HCT116 (cell line): ENCODE results near the gene CYP21A2. TPM values are rescaled to one million over a fixed set of nuclear protein-coding genes. Genes with fewer than 3 reads are reported as not detected.
"Not testable (repeated sequence)": the region's sequence is repeated elsewhere in the genome, so short reads cannot be mapped to it uniquely, and the experiment has no call there.

Source experiments
- ATAC-seq: fragments of 200-7000 bp; cut with Tn5 transposase; 2 replicates; pipeline ENCODE4 v1.9.1; 2020; ENCODE audit warnings: mild to moderate bottlenecking, moderate library complexity
- BruUV-seq: library from RNA; stranded (reverse); fragments of 400-500 nt; replicated peaks from 2 replicates; lab custom pipeline; 2021; lab: Mats Ljungman, UMichigan
- CTCF ChIA-PET: fragments of 300-600 bp; sonication (Branson Sonifier 250); formaldehyde crosslinking; loops from one replicate; lab custom pipeline; 2021; ENCODE audit warnings: antibody characterized with exemption; lab: Charles Lee
- POLR2A ChIA-PET: fragments of 300-600, 350-600 bp; sonication (Branson Sonifier 250); formaldehyde crosslinking; loops from one replicate; lab custom pipeline; 2021; ENCODE audit warnings: antibody characterized with exemption; lab: Charles Lee
- RAD21 ChIA-PET, 2 experiments: fragments of 300-600 bp; sonication (Branson Sonifier 250); formaldehyde crosslinking; loops; one replicate each; lab custom pipeline; 2023; ENCODE audit warnings: low total read pairs in 2 of 2; ENCODE audit not compliant: uncharacterized antibody in 2 of 2, unreplicated experiment in 2 of 2, low non-redundant PET in 1 of 2; lab: Charles Lee
- DNase-seq: peaks from one replicate; pipeline ENCODE4 v3.0.0-alpha.2; 2010; ENCODE audit warnings: low read depth, low spot score
- H2AFZ ChIP-seq: fragments of 200-600 bp; shearing (Covaris generic), sonication (generic); 2 replicates; pipeline ENCODE4 v1.6.1; 2017; ENCODE audit warnings: low read depth, mixed run types, mixed read lengths, antibody characterized with exemption, low read length; ENCODE audit not compliant: poor library complexity, severe bottlenecking
- H3K27ac ChIP-seq: 2 replicates; pipeline ENCODE4 v1.5.1; 2012; ENCODE audit warnings: low read depth, low read length
- H3K27me3 ChIP-seq: fragments of 200-600 bp; sonication (generic); 2 replicates; pipeline ENCODE4 v1.6.1; 2016; ENCODE audit warnings: mixed run types, low read length, mixed read lengths; ENCODE audit not compliant: insufficient read depth
- H3K36me3 ChIP-seq, 2 experiments: fragments of 200-500 bp in 1 of 2; fragments of 200-600 bp in 1 of 2; sonication (Bioruptor generic) in 1 of 2; sonication (generic) in 1 of 2; 2 replicates each; pipeline versions ENCODE4 v1.5.1 to v1.6.1; 2014 to 2016; ENCODE audit warnings: low read length in 2 of 2, inconsistent platforms in 1 of 2, mixed read lengths in 1 of 2, mixed run types in 1 of 2; ENCODE audit not compliant: insufficient read depth in 2 of 2, control insufficient read depth in 1 of 2
- H3K4me1 ChIP-seq, 2 experiments: fragments of 200-600 bp in 1 of 2; sonication (generic) in 1 of 2; 2 replicates each; pipeline versions ENCODE4 v1.5.1 to v1.6.1; 2012 to 2017; ENCODE audit warnings: low read length in 2 of 2, inconsistent platforms in 1 of 2, mild to moderate bottlenecking in 1 of 2, mixed read lengths in 1 of 2, mixed run types in 1 of 2, moderate library complexity in 1 of 2; ENCODE audit not compliant: insufficient read depth in 2 of 2, control insufficient read depth in 1 of 2
- H3K4me2 ChIP-seq: fragments of 200-600 bp; sonication (generic); 2 replicates; pipeline ENCODE4 v1.6.1; 2017; ENCODE audit warnings: mixed run types, low read length, mixed read lengths
- H3K4me3 ChIP-seq, 2 experiments: fragments of 200-600 bp in 1 of 2; sonication (generic) in 1 of 2; replicated peaks in 1 of 2; 2 replicates each; pipeline ENCODE4 v1.5.1; 2011 to 2016; ENCODE audit warnings: low read length in 2 of 2, control low read depth in 1 of 2, low read depth in 1 of 2, mild to moderate bottlenecking in 1 of 2, mixed read lengths in 1 of 2, mixed run types in 1 of 2
- H3K79me2 ChIP-seq: fragments of 200-600 bp; sonication (generic); 2 replicates; pipeline ENCODE4 v1.6.1; 2017; ENCODE audit warnings: mild to moderate bottlenecking, mixed run types, low read length, moderate library complexity, mixed read lengths; ENCODE audit not compliant: insufficient read depth
- H3K9ac ChIP-seq: fragments of 200-600 bp; sonication (generic); 2 replicates; pipeline ENCODE4 v1.6.1; 2016; ENCODE audit warnings: low read length, mixed read lengths
- H3K9me2 ChIP-seq: fragments of 200-600 bp; sonication (generic), shearing (Covaris generic); 2 replicates; pipeline ENCODE4 v1.6.1; 2017; ENCODE audit warnings: mixed run types, mild to moderate bottlenecking, moderate library complexity; ENCODE audit not compliant: insufficient read depth
- H3K9me3 ChIP-seq, 2 experiments: fragments of 200-500 bp in 1 of 2; fragments of 200-600 bp in 1 of 2; sonication (Bioruptor generic) in 1 of 2; sonication (generic) in 1 of 2; 2 replicates each; pipeline ENCODE4 v1.6.1; 2014 to 2017; ENCODE audit warnings: low read length in 2 of 2, mixed read lengths in 2 of 2, inconsistent platforms in 1 of 2, low read depth in 1 of 2, mild to moderate bottlenecking in 1 of 2, mixed run types in 1 of 2, moderate library complexity in 1 of 2; ENCODE audit not compliant: control insufficient read depth in 1 of 2, insufficient read depth in 1 of 2
- H4K20me1 ChIP-seq: fragments of 200-600 bp; sonication (generic), shearing (Covaris generic); 2 replicates; pipeline ENCODE4 v1.6.1; 2017; ENCODE audit warnings: mixed run types, mild to moderate bottlenecking, moderate library complexity; ENCODE audit not compliant: insufficient read depth
- intact Hi-C: fragments of 100-400 bp; cut with micrococcal nuclease; formaldehyde crosslinking; loops from 2 replicates; pipeline ENCODE4 v1.10.0; 2022
- total RNA-seq: library from RNA; stranded (reverse); gene quantifications from one replicate; pipeline ENCODE4 v1.2.1, GENCODE V29; 2021; ENCODE audit not compliant: unreplicated experiment

Gene CYP21A2
- total RNA-seq, 1 experiment from 2014 or later = 1.4 TPM

GRCh38 chr6:32042276-32042675 lies 4.1 kb downstream of the CYP21A2 start:
- H3K27ac ChIP-seq, H3K9ac ChIP-seq, H3K27me3 ChIP-seq, H3K4me3 ChIP-seq, BruUV-seq, RAD21 ChIA-PET, ATAC-seq, H4K20me1 ChIP-seq, H3K36me3 ChIP-seq, DNase-seq, POLR2A ChIA-PET, H3K79me2 ChIP-seq, H3K4me2 ChIP-seq, intact Hi-C loops, H3K9me2 ChIP-seq, H2AFZ ChIP-seq, CTCF ChIA-PET, H3K9me3 ChIP-seq: not testable (repeated sequence)
- peaks cover 5 to 14% of the 10 kb centered on the region in 2 experiments for H3K4me1 ChIP-seq

GRCh38 chr6:32043589-32044380 lies 5.6 kb downstream of the CYP21A2 start:
- H3K27me3 ChIP-seq, H3K9me3 ChIP-seq, H3K4me2 ChIP-seq, RAD21 ChIA-PET, H3K9me2 ChIP-seq, BruUV-seq, H3K27ac ChIP-seq, H3K36me3 ChIP-seq, DNase-seq, CTCF ChIA-PET, intact Hi-C loops, H4K20me1 ChIP-seq, POLR2A ChIA-PET, ATAC-seq, H3K4me3 ChIP-seq, H3K9ac ChIP-seq, H2AFZ ChIP-seq, H3K79me2 ChIP-seq: not testable (repeated sequence)
- peaks cover 9 to 27% of the 10 kb centered on the region in 2 experiments for H3K4me1 ChIP-seq

GRCh38 chr6:32044916-32045315 lies 6.7 kb downstream of the CYP21A2 start:
- H3K9ac ChIP-seq, BruUV-seq, H3K27me3 ChIP-seq, H3K36me3 ChIP-seq, H3K9me2 ChIP-seq, H3K4me3 ChIP-seq, ATAC-seq, RAD21 ChIA-PET, H3K4me2 ChIP-seq, intact Hi-C loops, H3K79me2 ChIP-seq, H2AFZ ChIP-seq, H4K20me1 ChIP-seq, POLR2A ChIA-PET, DNase-seq, H3K27ac ChIP-seq, CTCF ChIA-PET, H3K9me3 ChIP-seq: not testable (repeated sequence)
- H3K4me1 ChIP-seq = peaks cover 9 to 27% of the 10 kb centered on the region in 2 experiments
